Measurements from ENCODE around the gene FAF1. TPM values are rescaled to one million over a fixed set of nuclear protein-coding genes. Genes with fewer than 3 reads are reported as not detected.

The FAF1 gene
- total and polyA plus RNA-seq, 9 of the 15 experiments (the other 6 are each of a cell fraction or from before 2014, with no cell fraction given) = 48.7 to 225 (median 118) TPM

GRCh38 chr1:50959303-50959912 is 659 bp downstream of the FAF1 start (continued):
- TF ChIP-seq ZNF318 (IDR thresholded peaks at IDR 0.05; ENCODE audit: borderline replicate concordance in 1 of 2, low read depth in 1 of 2) (no peak), DACH1 (IDR thresholded peaks at IDR 0.05; ENCODE audit: partially characterized antibody) (no peak), MTA1 (IDR thresholded peaks at IDR 0.05; ENCODE audit: borderline replicate concordance) (0 out of 2 replicates have a peak, but pooled peaks have one; percentile 53), THRB (CRISPR knock-in tag; conservative IDR thresholded peaks at IDR 0.05) (no peak), ZNF324 (CRISPR knock-in tag; IDR thresholded peaks at IDR 0.05) (no peak), ZNF511 (CRISPR knock-in tag; IDR thresholded peaks at IDR 0.05) (0 out of 2 replicates have a peak, but pooled peaks have one; percentile 10), NFRKB (IDR thresholded peaks at IDR 0.05; ENCODE audit: low read depth) (peak; percentile 63), NFIX (CRISPR knock-in tag; IDR thresholded peaks at IDR 0.05; ENCODE audit: low read depth) (no peak), MECOM (CRISPR knock-in tag; IDR thresholded peaks at IDR 0.05) (0 out of 2 replicates have a peak, but pooled peaks have one; percentile 36), MEF2A (IDR thresholded peaks at IDR 0.05; ENCODE audit: control insufficient read depth, low read depth, low read length) (no peak), TAF9B (IDR thresholded peaks at IDR 0.05; ENCODE audit: partially characterized antibody) (peak; percentile 64), ZSCAN32 (CRISPR knock-in tag; IDR thresholded peaks at IDR 0.05) (no peak), NEUROD1 (IDR thresholded peaks at IDR 0.05; ENCODE audit: borderline replicate concordance, low read depth, low read length, partially characterized antibody) (no peak), NR3C1 (CRISPR knock-in tag; IDR thresholded peaks at IDR 0.05) (no peak)

Data from K562 (cell line).